ENCODE measurements around the gene H1-8.

DNA sequence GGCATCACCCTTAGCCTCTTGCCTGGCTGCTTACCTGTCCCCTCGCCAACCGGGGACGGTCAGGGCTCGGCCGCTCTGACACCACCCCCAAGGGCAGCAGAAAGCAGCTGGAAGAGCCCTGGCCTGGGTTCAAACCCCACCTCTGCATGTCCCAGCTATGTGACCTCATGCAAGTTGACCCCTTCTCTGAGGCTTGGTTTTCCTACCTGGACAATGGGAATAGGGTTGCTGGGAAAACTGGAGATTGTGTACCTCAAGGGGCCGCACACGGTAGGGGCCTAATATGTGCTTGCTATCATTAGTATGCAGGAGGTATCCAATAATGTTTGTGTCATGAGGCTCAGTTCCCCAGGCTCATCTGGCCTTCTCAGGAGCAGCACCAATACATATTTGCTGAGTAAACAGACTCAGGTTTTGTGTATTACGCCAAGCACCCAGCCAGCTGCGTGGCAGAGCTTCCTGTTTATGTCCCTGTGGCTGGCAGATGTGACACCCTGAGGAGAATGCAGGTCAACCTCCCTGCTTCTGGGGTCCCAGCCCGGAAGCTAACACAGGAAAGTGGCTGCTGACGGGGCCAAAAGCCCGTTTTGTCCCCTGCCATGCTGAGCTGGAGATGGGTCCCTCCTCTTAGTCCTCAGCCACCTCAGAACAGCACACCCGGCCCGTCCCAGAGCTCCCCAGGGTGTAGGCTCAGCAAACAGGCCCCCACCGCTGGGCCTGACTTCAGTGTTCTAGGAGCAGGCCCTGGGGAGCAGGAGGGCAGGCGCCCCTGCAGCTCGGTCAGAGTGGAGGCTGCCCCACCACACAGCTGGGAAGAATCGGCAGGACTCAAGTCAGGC is 33.8 kb downstream of the H1-8 start:
- TF ChIP-seq CTCF (conservative IDR thresholded peaks at IDR 0.05), result no peak
- no peak for TF ChIP-seq EZH2 (IDR thresholded peaks at IDR 0.05; ENCODE audit: low read depth)
